GM06990 (cell line): ENCODE results near the gene RASA3.
"Not testable (repeated sequence)": the region's sequence is repeated elsewhere in the genome, so short reads cannot be mapped to it uniquely, and the experiment has no call there.

ENCODE experiments used
- DNase-seq: peaks from one replicate; pipeline ENCODE4 v3.0.0-alpha.2; 2011; ENCODE audit not compliant: insufficient read length; ENCODE audit errors: extremely low read depth
- H3K27me3 ChIP-seq: replicated peaks from 2 replicates; pipeline ENCODE4 v1.6.0; 2011; ENCODE audit warnings: low read length; ENCODE audit not compliant: control insufficient read depth, insufficient read depth
- H3K36me3 ChIP-seq: 2 replicates; pipeline ENCODE4 v1.5.1; 2011; ENCODE audit warnings: low read length; ENCODE audit not compliant: control insufficient read depth, insufficient read depth
- H3K4me3 ChIP-seq: replicated peaks from 2 replicates; pipeline ENCODE4 v1.5.1; 2011; ENCODE audit warnings: low read depth, mild to moderate bottlenecking, control low read depth, low read length
- TF ChIP-seq, protein P1 (sequence below): IDR thresholded peaks from 2 replicates; pipeline ENCODE4 v1.5.1; 2011; ENCODE audit warnings: low read length, control low read depth, mild to moderate bottlenecking, inconsistent platforms; ENCODE audit not compliant: insufficient read depth, poor library complexity, severe bottlenecking

RASA3 gene

GRCh38 chr13:114099191-114099590 is 33.2 kb downstream of the RASA3 start:
- no peak overlapping the region for H3K4me3 ChIP-seq
- no peaks in the 10 kb centered on the region; the same call in 1 of the 2 replicates for H3K36me3 ChIP-seq
- TF ChIP-seq, protein P1, sequence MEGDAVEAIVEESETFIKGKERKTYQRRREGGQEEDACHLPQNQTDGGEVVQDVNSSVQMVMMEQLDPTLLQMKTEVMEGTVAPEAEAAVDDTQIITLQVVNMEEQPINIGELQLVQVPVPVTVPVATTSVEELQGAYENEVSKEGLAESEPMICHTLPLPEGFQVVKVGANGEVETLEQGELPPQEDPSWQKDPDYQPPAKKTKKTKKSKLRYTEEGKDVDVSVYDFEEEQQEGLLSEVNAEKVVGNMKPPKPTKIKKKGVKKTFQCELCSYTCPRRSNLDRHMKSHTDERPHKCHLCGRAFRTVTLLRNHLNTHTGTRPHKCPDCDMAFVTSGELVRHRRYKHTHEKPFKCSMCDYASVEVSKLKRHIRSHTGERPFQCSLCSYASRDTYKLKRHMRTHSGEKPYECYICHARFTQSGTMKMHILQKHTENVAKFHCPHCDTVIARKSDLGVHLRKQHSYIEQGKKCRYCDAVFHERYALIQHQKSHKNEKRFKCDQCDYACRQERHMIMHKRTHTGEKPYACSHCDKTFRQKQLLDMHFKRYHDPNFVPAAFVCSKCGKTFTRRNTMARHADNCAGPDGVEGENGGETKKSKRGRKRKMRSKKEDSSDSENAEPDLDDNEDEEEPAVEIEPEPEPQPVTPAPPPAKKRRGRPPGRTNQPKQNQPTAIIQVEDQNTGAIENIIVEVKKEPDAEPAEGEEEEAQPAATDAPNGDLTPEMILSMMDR: no peak
- H3K27me3 ChIP-seq: no peaks in the 10 kb centered on the region
- no peak for DNase-seq

GRCh38 chr13:114098689-114099056 is 33.8 kb downstream of the RASA3 start:
- H3K36me3 ChIP-seq, H3K27me3 ChIP-seq, H3K4me3 ChIP-seq, DNase-seq: not testable (repeated sequence)

DNA sequence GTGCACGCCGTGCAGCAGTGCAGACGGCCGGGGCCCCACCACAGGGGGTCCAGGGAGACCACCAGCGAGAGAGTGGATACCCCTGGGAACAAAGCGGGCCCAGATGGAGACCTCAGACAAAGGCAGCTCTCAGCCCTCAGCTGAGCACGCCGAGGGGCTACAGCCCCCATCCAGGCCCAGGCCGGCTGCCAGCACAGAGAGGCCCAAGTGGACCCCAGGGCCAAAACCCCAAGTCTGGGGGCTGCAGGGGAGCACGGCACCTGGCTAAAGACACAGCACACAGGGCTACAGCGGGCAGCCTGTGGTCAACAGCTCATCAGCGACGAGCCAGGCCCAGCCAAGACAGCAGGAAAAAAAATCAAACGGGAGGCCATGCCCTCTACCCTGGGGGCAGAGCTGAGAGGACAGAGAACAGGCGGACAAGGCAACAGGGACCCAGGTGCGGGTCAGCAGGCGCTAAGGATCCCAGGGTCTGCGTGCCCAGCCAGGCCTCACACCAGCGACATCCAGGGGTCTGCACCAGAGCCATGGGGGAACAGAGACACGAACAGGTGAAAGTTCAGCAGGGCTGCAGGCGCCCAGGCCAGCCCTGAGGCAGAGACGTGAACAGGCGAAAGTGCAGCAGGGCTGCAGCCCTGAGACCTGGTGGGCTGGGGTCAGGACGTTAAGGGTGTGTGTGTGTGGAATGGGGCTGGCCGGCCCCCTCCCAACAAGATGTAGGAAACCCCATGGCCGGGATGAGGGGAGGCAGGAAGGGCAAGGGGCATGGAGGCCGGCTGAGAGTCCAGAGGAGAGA is 34.3 kb downstream of the RASA3 start:
- no peaks in the 10 kb centered on the region for H3K27me3 ChIP-seq
- TF ChIP-seq, protein P1: no peak
- no peak overlapping the region for H3K4me3 ChIP-seq
- no peaks in the 10 kb centered on the region; the same call in 1 of the 2 replicates for H3K36me3 ChIP-seq
- no peak for DNase-seq

DNA sequence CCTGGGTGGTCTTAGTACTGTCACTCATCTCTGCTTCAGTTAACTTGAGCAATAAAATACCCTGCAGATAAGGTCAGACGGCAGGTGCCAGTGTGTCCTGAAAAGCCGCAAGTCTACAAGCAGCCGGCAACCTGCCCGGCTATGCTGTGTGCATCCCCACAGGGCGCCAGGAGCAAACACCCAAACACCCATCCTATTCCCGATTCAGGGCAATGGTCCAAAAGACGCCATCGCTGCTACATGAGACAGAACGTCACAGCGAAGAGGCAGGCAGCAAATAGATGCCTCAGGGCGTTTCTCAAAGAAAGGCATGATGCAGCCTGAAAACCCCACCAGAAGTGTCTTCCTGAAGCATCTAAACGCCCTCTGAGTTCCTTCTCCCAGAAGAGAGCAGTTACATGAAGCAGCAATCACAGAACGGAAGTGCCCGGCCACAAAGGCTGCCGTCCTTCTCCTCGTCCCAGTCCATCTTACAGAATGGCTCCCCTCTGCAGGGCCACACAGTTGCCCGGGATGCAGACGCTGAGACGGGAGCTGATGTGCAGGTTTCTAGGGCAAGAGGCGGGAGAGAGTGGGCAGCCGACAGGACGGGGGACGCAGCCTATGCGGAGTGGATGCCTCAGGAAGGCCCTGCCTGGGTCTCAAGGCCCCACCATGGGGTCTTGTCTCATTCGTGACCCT is 35.1 kb downstream of the RASA3 start:
- TF ChIP-seq, protein P1: no peak
- Histone ChIP-seq H3K27me3 (no peaks in the 10 kb centered on the region), H3K4me3 (no peak overlapping the region), H3K36me3 (no peaks in the 10 kb centered on the region; the same call in 1 of the 2 replicates)
- DNase-seq: no peak

DNA sequence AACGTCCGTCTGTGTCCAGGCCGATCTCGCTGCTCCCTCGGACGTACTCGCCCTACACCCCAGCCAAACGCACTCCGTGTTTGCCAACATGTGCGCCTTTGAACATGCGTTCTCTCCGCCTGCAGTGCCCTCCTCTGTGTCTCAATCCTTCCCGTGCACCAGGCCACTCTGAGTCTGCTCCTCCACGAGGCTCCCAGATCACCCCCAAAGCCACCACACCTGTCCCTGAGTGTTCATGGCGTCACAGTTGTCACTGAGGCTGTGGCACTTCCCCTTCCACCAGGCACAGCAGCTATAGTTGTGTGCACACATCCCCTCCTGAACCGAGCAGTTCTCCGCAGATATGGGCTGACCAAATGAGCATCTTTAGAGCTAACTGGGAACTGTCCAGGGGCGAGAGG is 35.6 kb downstream of the RASA3 start:
- TF ChIP-seq, protein P1: no peak
- no peaks in the 10 kb centered on the region; the same call in 1 of the 2 replicates for H3K36me3 ChIP-seq
- no peak for DNase-seq
- no peaks in the 10 kb centered on the region for H3K27me3 ChIP-seq
- no peak overlapping the region for H3K4me3 ChIP-seq

DNA sequence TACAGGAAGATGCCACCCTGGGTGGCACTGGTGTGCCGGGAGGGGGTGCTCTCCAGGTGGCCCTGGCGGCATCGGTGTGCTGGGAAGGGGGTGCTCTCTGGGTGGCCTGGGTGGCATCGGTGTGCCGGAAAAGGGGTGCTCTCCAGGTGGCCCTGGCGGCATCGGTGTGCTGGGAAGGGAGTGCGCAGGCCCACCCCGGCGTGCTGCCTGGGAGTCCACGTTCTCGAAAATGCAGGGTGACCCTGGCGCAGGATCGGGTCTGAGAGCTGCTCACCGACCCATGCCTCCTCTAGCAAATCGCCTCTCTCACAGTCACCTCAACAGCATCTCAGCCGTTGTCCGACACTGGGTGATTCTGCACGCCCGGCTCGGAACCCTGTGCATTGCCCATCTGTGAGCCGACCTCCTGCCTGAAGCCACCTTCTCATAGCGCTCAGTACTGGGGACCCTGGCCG is 36.4 kb downstream of the RASA3 start:
- H3K36me3 ChIP-seq: no peaks in the 10 kb centered on the region; the same call in 1 of the 2 replicates
- no peaks in the 10 kb centered on the region for H3K27me3 ChIP-seq
- TF ChIP-seq, protein P1: no peak
- no peak overlapping the region for H3K4me3 ChIP-seq
- no peak for DNase-seq
